ENCODE data around the gene NDE1.

DNA sequence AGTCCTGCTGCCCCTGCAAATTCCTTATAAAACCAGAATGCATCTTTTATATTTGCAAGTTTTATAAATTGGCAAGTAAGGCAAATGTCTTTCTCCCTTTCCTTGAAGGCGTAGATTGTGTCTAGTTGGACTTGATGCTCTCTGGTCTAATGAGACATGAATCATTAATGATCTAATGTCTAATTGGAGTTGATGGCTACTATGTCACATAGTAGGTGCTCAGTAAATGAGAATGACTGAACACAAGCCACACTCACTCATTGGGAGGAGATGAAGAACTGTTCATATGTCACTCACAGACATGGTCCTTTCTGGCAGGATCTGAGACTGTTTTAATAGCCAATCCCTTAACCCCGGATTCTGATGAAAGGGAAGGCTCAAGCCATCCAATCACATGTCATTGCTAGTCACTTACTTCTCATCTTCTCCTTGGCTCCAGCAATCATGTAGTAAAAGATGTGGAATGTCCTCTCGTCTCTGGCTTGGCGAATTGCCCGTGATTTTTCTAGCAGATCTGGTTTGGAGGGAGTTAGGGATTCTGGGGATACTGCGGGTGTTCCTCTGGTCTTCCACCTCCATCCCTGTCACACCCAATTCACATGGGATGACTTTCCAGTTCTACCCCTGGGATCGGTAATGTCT, 125.7 kb downstream of the NDE1 start:
- TF ChIP-seq, protein P1, sequence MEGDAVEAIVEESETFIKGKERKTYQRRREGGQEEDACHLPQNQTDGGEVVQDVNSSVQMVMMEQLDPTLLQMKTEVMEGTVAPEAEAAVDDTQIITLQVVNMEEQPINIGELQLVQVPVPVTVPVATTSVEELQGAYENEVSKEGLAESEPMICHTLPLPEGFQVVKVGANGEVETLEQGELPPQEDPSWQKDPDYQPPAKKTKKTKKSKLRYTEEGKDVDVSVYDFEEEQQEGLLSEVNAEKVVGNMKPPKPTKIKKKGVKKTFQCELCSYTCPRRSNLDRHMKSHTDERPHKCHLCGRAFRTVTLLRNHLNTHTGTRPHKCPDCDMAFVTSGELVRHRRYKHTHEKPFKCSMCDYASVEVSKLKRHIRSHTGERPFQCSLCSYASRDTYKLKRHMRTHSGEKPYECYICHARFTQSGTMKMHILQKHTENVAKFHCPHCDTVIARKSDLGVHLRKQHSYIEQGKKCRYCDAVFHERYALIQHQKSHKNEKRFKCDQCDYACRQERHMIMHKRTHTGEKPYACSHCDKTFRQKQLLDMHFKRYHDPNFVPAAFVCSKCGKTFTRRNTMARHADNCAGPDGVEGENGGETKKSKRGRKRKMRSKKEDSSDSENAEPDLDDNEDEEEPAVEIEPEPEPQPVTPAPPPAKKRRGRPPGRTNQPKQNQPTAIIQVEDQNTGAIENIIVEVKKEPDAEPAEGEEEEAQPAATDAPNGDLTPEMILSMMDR (IDR thresholded peaks at IDR 0.05; ENCODE audit: low read depth, low read length, missing input control), result no peak
- TF ChIP-seq SP1 (IDR thresholded peaks at IDR 0.05) (no peak), JUND (IDR thresholded peaks at IDR 0.05) (no peak)
- TF ChIP-seq, protein P2, sequence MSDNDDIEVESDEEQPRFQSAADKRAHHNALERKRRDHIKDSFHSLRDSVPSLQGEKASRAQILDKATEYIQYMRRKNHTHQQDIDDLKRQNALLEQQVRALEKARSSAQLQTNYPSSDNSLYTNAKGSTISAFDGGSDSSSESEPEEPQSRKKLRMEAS (IDR thresholded peaks at IDR 0.05), result no peak

Measured in liver (tissue), 3 donors.